Vagina (tissue), 2 donors: ENCODE results near the gene DTHD1. TPM values are rescaled to one million over a fixed set of nuclear protein-coding genes. Genes with fewer than 3 reads are reported as not detected.

Experiments
- DNase-seq, 2 donors: peaks; one replicate each; pipeline ENCODE4 v3.0.0-alpha.2; 2017; ENCODE audit errors: extremely low spot score in 2 of 2
- H3K27ac ChIP-seq: fragments of 200-600 bp; sonication (generic); one replicate; pipeline ENCODE4 v1.5.1; 2019
- H3K27me3 ChIP-seq: fragments of 200-600 bp; sonication (generic); one replicate; pipeline ENCODE4 v1.5.1; 2019
- H3K36me3 ChIP-seq, 2 donors: fragments of 200-600 bp; sonication (generic); one replicate each; pipeline ENCODE4 v1.5.1; 2017 to 2019
- H3K4me1 ChIP-seq: fragments of 200-600 bp; sonication (generic); one replicate; pipeline ENCODE4 v1.5.1; 2019
- H3K4me3 ChIP-seq, 2 donors: fragments of 200-600 bp; sonication (generic); 1 replicate in 1 of 2; 2 replicates in 1 of 2; pipeline ENCODE4 v1.5.1; 2016 to 2019
- H3K9me3 ChIP-seq: fragments of 200-600 bp; sonication (generic); one replicate; pipeline ENCODE4 v1.5.1; 2019
- CTCF ChIP-seq, 3 experiments: fragments of 450-650 bp in 2 of 3; fragments of 200-600 bp in 1 of 3; sonication (generic) in 1 of 3; IDR thresholded peaks; one replicate each; pipeline ENCODE4 v1.5.1; 2017 to 2019; ENCODE audit warnings: antibody characterized with exemption in 3 of 3, mild to moderate bottlenecking in 2 of 3, moderate library complexity in 2 of 3
- POLR2A ChIP-seq, 2 donors: fragments of 450-650 bp; IDR thresholded peaks; one replicate each; pipeline ENCODE4 v1.6.1; 2017; ENCODE audit warnings: antibody characterized with exemption in 2 of 2, mild to moderate bottlenecking in 2 of 2, moderate library complexity in 2 of 2
- POLR2AphosphoS5 ChIP-seq, 2 donors: sonication (generic); formaldehyde crosslinking; IDR thresholded peaks; one replicate each; pipeline ENCODE4 v1.9.0; 2017; ENCODE audit warnings: antibody characterized with exemption in 2 of 2, mild to moderate bottlenecking in 2 of 2, low read depth in 1 of 2; ENCODE audit not compliant: insufficient read depth in 1 of 2
- intact Hi-C: fragments of 100-400 bp; cut with DNase I; formaldehyde crosslinking; loops from one replicate; pipeline ENCODE4 v1.15.1; 2023
- total RNA-seq: library from RNA; depleted of rRNA; stranded (reverse); fragments of >200 nt; gene quantifications from one replicate; pipeline ENCODE4 v1.2.3, GENCODE V29; 2016

DTHD1 gene
- total RNA-seq, 1 donor from 2014 or later: 0.49 TPM

GRCh38 chr4:36363024-36363423 lies 81.6 kb downstream of the DTHD1 start:
- Histone ChIP-seq H3K4me1 (no peaks in the 10 kb centered on the region), H3K27me3 (no peaks in the 10 kb centered on the region), H3K4me3 (no peak overlapping the region), H3K27ac (no peak overlapping the region), H3K9me3 (no peaks in the 10 kb centered on the region), H3K36me3 (no peaks in the 10 kb centered on the region)
- no peak for TF ChIP-seq POLR2AphosphoS5 (IDR thresholded peaks at IDR 0.05; ENCODE audit: insufficient read depth in 1 of 2, low read depth in 1 of 2)
- no peak for DNase-seq
- intact Hi-C loops: no loop called here

- no peak for DNase-seq
- H3K36me3 ChIP-seq: no peaks in the 10 kb centered on the region
- intact Hi-C loops: no loop called here
- H3K4me3 ChIP-seq: no peak overlapping the region
- no peaks in the 10 kb centered on the region for H3K27me3 ChIP-seq
- no peak overlapping the region for H3K27ac ChIP-seq
- no peaks in the 10 kb centered on the region for H3K4me1 ChIP-seq
- no peak for TF ChIP-seq POLR2AphosphoS5 (IDR thresholded peaks at IDR 0.05; ENCODE audit: insufficient read depth in 1 of 2, low read depth in 1 of 2)
- no peak for TF ChIP-seq CTCF (IDR thresholded peaks at IDR 0.05)
- TF ChIP-seq POLR2A (IDR thresholded peaks at IDR 0.05): no peak
- H3K9me3 ChIP-seq: no peaks in the 10 kb centered on the region
Measured at GRCh38 chr4:36374836-36375511, 93.6 kb downstream of the DTHD1 start.

GRCh38 chr4:36385951-36386571 lies 104.6 kb downstream of the DTHD1 start:
- no peak overlapping the region for H3K27ac ChIP-seq
- intact Hi-C loops: no loop called here
- no peaks in the 10 kb centered on the region for H3K27me3 ChIP-seq
- TF ChIP-seq POLR2A (IDR thresholded peaks at IDR 0.05) (no peak), POLR2AphosphoS5 (IDR thresholded peaks at IDR 0.05; ENCODE audit: insufficient read depth in 1 of 2, low read depth in 1 of 2) (no peak), CTCF (IDR thresholded peaks at IDR 0.05) (no peak)
- no peaks in the 10 kb centered on the region for H3K36me3 ChIP-seq
- H3K4me3 ChIP-seq: no peak overlapping the region
- no peak for DNase-seq
- no peaks in the 10 kb centered on the region for H3K9me3 ChIP-seq
- H3K4me1 ChIP-seq: no peaks in the 10 kb centered on the region

GRCh38 chr4:36386691-36387090 lies 105.3 kb downstream of the DTHD1 start:
- no peaks in the 10 kb centered on the region for H3K36me3 ChIP-seq
- no peak for DNase-seq
- no peaks in the 10 kb centered on the region for H3K4me1 ChIP-seq
- no peak for TF ChIP-seq POLR2A (IDR thresholded peaks at IDR 0.05)
- no peak for TF ChIP-seq CTCF (IDR thresholded peaks at IDR 0.05)
- no peak for TF ChIP-seq POLR2AphosphoS5 (IDR thresholded peaks at IDR 0.05; ENCODE audit: insufficient read depth in 1 of 2, low read depth in 1 of 2)
- intact Hi-C loops: no loop called here
- no peaks in the 10 kb centered on the region for H3K27me3 ChIP-seq
- H3K9me3 ChIP-seq: no peaks in the 10 kb centered on the region
- no peak overlapping the region for H3K4me3 ChIP-seq
- H3K27ac ChIP-seq: no peak overlapping the region

GRCh38 chr4:36388710-36389109 lies 107.3 kb downstream of the DTHD1 start:
- H3K27me3 ChIP-seq: no peaks in the 10 kb centered on the region
- no peak overlapping the region for H3K27ac ChIP-seq
- intact Hi-C loops: no loop called here
- H3K36me3 ChIP-seq: no peaks in the 10 kb centered on the region
- DNase-seq: no peak
- H3K4me1 ChIP-seq: no peaks in the 10 kb centered on the region
- no peaks in the 10 kb centered on the region for H3K9me3 ChIP-seq
- TF ChIP-seq CTCF (IDR thresholded peaks at IDR 0.05): no peak
- TF ChIP-seq POLR2A (IDR thresholded peaks at IDR 0.05): no peak
- no peak for TF ChIP-seq POLR2AphosphoS5 (IDR thresholded peaks at IDR 0.05; ENCODE audit: insufficient read depth in 1 of 2, low read depth in 1 of 2)
- H3K4me3 ChIP-seq: no peak overlapping the region
